Tibial nerve (tissue), 4 donors: Measurements from ENCODE around the gene CHURC1. TPM values are rescaled to one million over a fixed set of nuclear protein-coding genes. Genes with fewer than 3 reads are reported as not detected.
"Not testable (repeated sequence)": the region's sequence is repeated elsewhere in the genome, so short reads cannot be mapped to it uniquely, and the experiment has no call there.

Source experiments
- DNase-seq, 2 donors: peaks; one replicate each; pipeline ENCODE4 v3.0.0-alpha.2; 2019; ENCODE audit warnings: low spot score in 2 of 2
- H3K27ac ChIP-seq, 4 donors: fragments of 200-600 bp; sonication (generic) in 3 of 4; one replicate each; pipeline ENCODE4 v1.5.1; 2017 to 2019; ENCODE audit warnings: mild to moderate bottlenecking in 1 of 4
- H3K27me3 ChIP-seq, 2 donors: fragments of 200-600 bp; sonication (generic) in 1 of 2; one replicate each; pipeline versions ENCODE4 v1.5.1 to v1.6.0; 2017 to 2019
- H3K36me3 ChIP-seq, 3 donors: fragments of 200-600 bp; sonication (generic); one replicate each; pipeline ENCODE4 v1.5.1; 2018 to 2019
- H3K4me1 ChIP-seq, 4 donors: fragments of 200-600 bp; sonication (generic) in 3 of 4; one replicate each; pipeline ENCODE4 v1.5.1; 2017 to 2019
- H3K4me3 ChIP-seq, 4 donors: fragments of 200-600 bp; sonication (generic) in 3 of 4; one replicate each; pipeline ENCODE4 v1.5.1; 2017 to 2019; ENCODE audit warnings: mild to moderate bottlenecking in 1 of 4, moderate library complexity in 1 of 4
- H3K9me3 ChIP-seq, 4 donors: fragments of 200-600 bp; sonication (generic) in 3 of 4; one replicate each; pipeline ENCODE4 v1.5.1; 2017 to 2019
- EP300 ChIP-seq, 2 donors: sonication (generic); formaldehyde crosslinking; IDR thresholded peaks; one replicate each; pipeline ENCODE4 v1.6.1; 2017; ENCODE audit warnings: antibody characterized with exemption in 2 of 2, mild to moderate bottlenecking in 1 of 2
- POLR2A ChIP-seq, 2 donors: fragments of 450-650 bp; IDR thresholded peaks; one replicate each; pipeline ENCODE4 v1.6.1; 2017; ENCODE audit warnings: antibody characterized with exemption in 2 of 2, mild to moderate bottlenecking in 2 of 2, moderate library complexity in 2 of 2
- WGBS, 2 donors: methylation state at CpG; one replicate each; pipeline ENCODE4 v1.1.5; 2018; 5-methylcytosine and 5-hydroxymethylcytosine counted together
- total RNA-seq, 4 donors: library from RNA; depleted of rRNA; stranded (reverse); fragments of >200 nt; gene quantifications; one replicate each; pipeline ENCODE4 v1.1.0, GENCODE V29; 2016
- TF ChIP-seq, protein P1 (sequence below), 5 experiments: fragments of 200-600 bp in 3 of 5; fragments of 450-650 bp in 2 of 5; sonication (generic) in 3 of 5; IDR thresholded peaks; one replicate each; pipeline ENCODE4 v1.5.1; 2016 to 2019; ENCODE audit warnings: antibody characterized with exemption in 5 of 5, mild to moderate bottlenecking in 3 of 5, moderate library complexity in 2 of 5

The CHURC1 gene
- total RNA-seq, 4 donors from 2014 or later: 75.0 to 131 (median 89.1) TPM

DNA sequence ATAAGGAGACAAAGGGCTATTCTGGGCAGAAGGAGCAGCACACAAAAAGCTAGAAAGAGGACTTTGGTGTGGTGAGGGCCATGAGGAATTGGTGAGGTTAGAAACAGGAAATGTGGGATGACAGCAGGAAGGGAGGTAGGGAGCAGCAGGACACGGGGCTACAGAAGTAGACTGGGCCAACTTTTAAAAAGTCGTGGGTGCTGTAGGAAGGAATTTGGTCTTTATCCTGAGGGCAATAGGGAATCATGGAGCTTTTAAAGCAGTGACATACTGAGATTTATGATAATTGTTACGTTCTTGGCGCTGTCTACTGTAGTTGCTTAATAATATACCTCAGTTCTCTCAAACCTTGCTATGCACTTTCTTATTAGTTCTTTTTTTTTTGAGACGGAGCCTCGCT, 8.2 kb upstream of the CHURC1 start:
- Histone ChIP-seq H3K4me3 (no peak overlapping the region), H3K9me3 (no peaks in the 10 kb centered on the region), H3K27ac (no peak overlapping the region), H3K27me3 (no peaks in the 10 kb centered on the region), H3K36me3 (no peaks in the 10 kb centered on the region), H3K4me1 (no peaks in the 10 kb centered on the region)
- TF ChIP-seq POLR2A (IDR thresholded peaks at IDR 0.05) (no peak), EP300 (IDR thresholded peaks at IDR 0.05) (no peak)
- TF ChIP-seq, protein P1, sequence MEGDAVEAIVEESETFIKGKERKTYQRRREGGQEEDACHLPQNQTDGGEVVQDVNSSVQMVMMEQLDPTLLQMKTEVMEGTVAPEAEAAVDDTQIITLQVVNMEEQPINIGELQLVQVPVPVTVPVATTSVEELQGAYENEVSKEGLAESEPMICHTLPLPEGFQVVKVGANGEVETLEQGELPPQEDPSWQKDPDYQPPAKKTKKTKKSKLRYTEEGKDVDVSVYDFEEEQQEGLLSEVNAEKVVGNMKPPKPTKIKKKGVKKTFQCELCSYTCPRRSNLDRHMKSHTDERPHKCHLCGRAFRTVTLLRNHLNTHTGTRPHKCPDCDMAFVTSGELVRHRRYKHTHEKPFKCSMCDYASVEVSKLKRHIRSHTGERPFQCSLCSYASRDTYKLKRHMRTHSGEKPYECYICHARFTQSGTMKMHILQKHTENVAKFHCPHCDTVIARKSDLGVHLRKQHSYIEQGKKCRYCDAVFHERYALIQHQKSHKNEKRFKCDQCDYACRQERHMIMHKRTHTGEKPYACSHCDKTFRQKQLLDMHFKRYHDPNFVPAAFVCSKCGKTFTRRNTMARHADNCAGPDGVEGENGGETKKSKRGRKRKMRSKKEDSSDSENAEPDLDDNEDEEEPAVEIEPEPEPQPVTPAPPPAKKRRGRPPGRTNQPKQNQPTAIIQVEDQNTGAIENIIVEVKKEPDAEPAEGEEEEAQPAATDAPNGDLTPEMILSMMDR (IDR thresholded peaks at IDR 0.05): no peak
- no peak for DNase-seq
- 61 to 72% methylated on average over 6 of the region's 6 CpGs for WGBS, 2 donors

DNA sequence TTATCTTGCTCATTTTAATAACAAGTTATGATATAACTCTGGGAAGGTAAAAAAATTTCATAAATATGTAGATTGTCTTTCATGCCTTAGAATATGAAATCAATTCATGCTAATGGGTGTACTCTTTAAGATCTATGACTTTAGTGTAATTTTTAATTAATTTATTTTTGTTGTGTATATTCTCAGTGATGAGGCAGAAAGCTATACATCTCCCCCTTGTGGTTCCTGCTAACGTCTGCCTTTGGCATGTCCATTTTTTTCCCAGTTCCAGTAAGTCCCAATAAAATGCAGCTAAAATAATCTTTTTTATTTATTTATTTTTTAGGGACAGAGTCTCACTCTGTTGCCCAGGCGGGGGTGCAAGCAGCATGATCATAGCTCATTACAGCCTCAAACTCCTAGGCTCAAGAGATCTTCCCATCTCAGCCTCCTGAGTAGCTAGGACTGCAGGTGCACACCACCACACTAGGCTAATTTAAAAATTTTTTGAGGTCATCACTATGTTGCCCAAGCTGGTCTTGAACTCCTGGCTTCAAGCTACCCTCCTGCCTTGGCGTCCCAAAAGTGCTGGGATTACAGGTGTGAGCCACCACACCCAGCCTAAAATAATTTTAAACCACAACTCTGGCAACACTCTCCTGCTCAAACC, 3.3 kb upstream of the CHURC1 start:
- Histone ChIP-seq H3K36me3 (no peaks in the 10 kb centered on the region), H3K4me3 (no peak overlapping the region), H3K27ac (no peak overlapping the region), H3K9me3 (no peaks in the 10 kb centered on the region), H3K4me1 (peaks cover 0 to 14% (median 12%) of the 10 kb centered on the region in 4 donors), H3K27me3 (no peaks in the 10 kb centered on the region)
- DNase-seq: no peak
- TF ChIP-seq EP300 (IDR thresholded peaks at IDR 0.05) (no peak), POLR2A (IDR thresholded peaks at IDR 0.05) (no peak)
- TF ChIP-seq, protein P1 (IDR thresholded peaks at IDR 0.05): peak; percentile 9 to 35 (median 32)
- WGBS, 2 donors: 11 to 25% methylated on average over 3 of the region's 3 CpGs

DNA sequence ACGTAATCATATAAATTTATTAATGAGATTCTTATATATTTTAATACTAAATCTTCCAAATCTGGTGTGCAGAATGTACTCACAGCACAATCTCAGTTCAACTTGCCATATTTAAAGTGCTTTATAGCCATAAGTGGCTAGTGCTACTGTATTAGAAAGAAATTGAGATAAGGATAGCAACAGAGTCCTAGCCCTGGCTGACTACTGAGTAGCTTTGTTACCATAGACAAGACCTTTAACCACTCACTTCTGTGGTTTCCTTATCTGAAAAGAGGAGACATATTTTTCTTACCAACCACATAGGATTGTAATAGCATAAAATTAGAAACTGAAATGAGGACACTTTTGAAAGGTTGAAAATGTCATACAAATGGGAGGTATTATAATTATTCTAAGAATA, 2.0 kb upstream of the CHURC1 start:
- TF ChIP-seq, protein P1 (IDR thresholded peaks at IDR 0.05): no peak
- no peak for TF ChIP-seq POLR2A (IDR thresholded peaks at IDR 0.05)
- no peak for TF ChIP-seq EP300 (IDR thresholded peaks at IDR 0.05)

DNA sequence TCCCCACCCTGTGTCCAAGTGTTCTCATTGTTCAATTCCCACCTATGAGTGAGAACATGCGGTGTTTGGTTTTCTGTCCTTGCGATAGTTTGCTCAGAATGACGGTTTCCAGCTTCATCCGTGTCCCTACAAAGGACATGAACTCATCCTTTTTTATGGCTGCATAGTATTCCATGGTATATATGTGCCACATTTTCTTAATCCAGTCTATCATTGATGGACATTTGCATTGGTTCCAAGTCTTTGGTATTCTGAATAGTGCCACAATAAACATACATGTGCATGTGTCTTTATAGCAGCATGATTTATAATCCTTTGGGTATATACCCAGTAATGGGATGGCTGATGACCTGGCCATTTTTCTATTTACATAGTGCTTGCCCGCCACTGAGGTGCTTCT, 778 bp upstream of the CHURC1 start:
- 72 to 80% methylated on average over 5 of the region's 5 CpGs for WGBS, 2 donors
- H3K27ac ChIP-seq: peak overlapping the region in 2 of 4 donors; percentile 96 to 97
- not testable (repeated sequence) for DNase-seq, H3K27me3 ChIP-seq, H3K36me3 ChIP-seq, H3K9me3 ChIP-seq
- peaks cover 0 to 34% (median 15%) of the 10 kb centered on the region in 4 donors for H3K4me1 ChIP-seq
- H3K4me3 ChIP-seq: peak overlapping the region in 2 of 4 donors; percentile 81 to 97

More for the DNA sequence above, 2.0 kb upstream of the CHURC1 start:
- no peak for DNase-seq
- peaks cover 0 to 24% (median 15%) of the 10 kb centered on the region in 4 donors for H3K4me1 ChIP-seq
- no peaks in the 10 kb centered on the region for H3K36me3 ChIP-seq
- no peak overlapping the region for H3K27ac ChIP-seq
- H3K4me3 ChIP-seq: no peak overlapping the region
- WGBS, 2 donors: 2 to 46% methylated on average over 1 of the region's 1 CpG
- H3K27me3 ChIP-seq: no peaks in the 10 kb centered on the region
- H3K9me3 ChIP-seq: no peaks in the 10 kb centered on the region

DNA sequence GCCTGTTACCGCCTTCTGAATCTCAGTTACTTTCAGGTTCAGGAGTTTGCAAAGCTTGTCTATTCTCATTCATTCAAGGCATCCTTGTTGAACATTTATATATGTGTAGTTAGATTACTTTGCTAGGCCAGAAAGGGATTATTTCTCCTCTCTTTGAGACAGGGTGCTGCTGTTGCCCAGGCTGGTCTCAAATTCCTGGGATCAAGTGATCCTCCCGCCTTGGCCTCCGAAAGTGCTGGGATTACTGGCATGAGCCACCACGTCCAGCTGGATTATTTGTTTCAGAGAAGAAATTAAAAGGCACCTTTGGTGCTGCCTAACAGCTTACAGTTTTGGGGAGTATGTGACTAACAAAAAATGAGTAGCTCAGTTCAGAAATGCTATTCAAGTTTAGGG, 772 bp downstream of the CHURC1 start:
- Histone ChIP-seq H3K27me3 (no peaks in the 10 kb centered on the region), H3K27ac (peak overlapping the region; percentile 92 to 97 (median 94)), H3K36me3 (no peaks in the 10 kb centered on the region), H3K4me3 (peak overlapping the region; percentile 74 to 99 (median 89)), H3K4me1 (peaks cover 0 to 42% (median 15%) of the 10 kb centered on the region in 4 donors), H3K9me3 (no peaks in the 10 kb centered on the region)
- TF ChIP-seq POLR2A (IDR thresholded peaks at IDR 0.05) (no peak), EP300 (IDR thresholded peaks at IDR 0.05) (no peak)
- TF ChIP-seq, protein P1 (IDR thresholded peaks at IDR 0.05): no peak
- WGBS, 2 donors: 20 to 30% methylated on average over 4 of the region's 4 CpGs
- DNase-seq: no peak
